Mucosa of gallbladder (tissue), 1 donor: ENCODE data around the gene FKBP10. TPM values are rescaled to one million over a fixed set of nuclear protein-coding genes. Genes with fewer than 3 reads are reported as not detected.
"Not testable (repeated sequence)": the region's sequence is repeated elsewhere in the genome, so short reads cannot be mapped to it uniquely, and the experiment has no call there.

Source experiments
- DNase-seq: peaks from one replicate; pipeline ENCODE4 v3.0.0-alpha.2; 2020; ENCODE audit warnings: low spot score
- total RNA-seq: library from RNA; stranded (reverse); gene quantifications from one replicate; pipeline ENCODE4 v1.2.1, GENCODE V29; 2021
- donor health status: DM: no; HTN: no; CAD: no.

Gene FKBP10
- total RNA-seq, 1 donor from 2014 or later: 59.2 TPM

- DNase-seq: no peak
Observed at GRCh38 chr17:41810659-41811548, 1.9 kb upstream of the FKBP10 start.

DNA sequence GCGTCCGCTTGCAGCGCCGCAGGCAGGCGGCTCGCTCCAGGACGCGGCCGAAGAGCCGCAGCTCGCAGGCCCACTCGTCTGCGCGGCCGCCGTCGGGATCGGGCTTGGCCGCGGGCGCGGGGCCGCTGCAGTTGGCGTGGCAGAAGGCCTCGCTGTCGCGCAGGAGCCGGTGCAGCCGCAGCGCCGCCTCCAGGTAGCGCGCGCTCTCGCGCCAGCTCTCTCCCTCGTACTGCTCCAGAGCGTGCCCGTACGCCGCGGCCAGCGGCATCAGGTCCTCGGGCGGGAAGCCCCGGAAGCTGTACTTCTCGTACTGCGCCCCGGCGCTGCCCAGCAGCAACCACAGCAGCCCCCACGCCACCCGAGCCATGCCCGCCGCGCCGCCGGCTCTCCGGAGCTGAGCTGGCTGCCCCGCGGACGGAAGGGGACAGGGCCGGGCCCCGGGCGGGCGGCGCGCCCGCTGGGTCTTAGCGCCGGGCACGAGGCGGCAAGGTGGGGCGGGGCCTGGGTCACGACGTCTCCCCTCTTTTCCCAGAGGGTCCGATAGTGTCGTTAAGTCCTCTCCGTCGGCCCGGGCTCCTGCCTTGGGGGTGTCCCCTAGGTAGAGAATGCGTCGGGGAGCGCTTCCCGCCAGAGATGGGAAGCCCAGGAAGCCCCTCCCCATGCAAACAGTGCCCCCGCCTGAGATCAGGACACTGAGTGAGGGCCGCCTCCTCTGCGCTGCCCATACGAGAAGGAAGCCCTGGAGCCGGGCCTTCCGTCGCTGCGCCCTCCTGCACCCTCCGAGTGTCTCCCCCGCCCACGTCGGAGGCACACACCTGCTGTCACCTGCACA is 1.0 kb upstream of the FKBP10 start, which contains the start of gene P3H4:
P3H4 (minus strand) TSS at position 401 of the 832 bp plus-strand sequence; CDS start at position 367, 34 bp downstream.
- peak; percentile 77 for DNase-seq

GRCh38 chr17:41813152-41813680 is 412 bp downstream of the FKBP10 start:
- DNase-seq: no peak

DNA sequence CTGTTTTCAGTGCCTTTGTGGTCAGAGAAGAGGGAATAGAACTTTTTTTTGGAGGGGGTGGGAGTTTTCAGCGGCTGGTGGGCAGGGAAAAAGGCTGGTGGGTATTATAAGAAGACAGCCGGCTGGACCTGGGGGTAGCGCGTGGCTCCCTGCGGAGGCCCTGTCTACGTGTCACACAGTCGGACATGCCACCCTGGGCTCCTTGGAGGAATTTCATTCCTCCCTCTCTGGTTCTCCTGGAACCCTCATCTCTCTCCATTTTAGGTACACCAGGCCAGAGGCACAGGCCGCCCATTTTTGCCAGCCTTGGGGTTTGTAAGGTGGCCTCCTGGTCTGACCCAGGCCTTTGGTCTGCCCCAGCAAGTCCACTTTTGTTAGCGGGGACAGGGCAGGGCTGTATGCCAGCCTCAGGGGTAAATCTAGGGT is 908 bp downstream of the FKBP10 start:
- DNase-seq: no peak

GRCh38 chr17:41814195-41814594 is 1.4 kb downstream of the FKBP10 start:
- no peak for DNase-seq

GRCh38 chr17:41816637-41817320 is 4.0 kb downstream of the FKBP10 start:
- DNase-seq: no peak

DNA sequence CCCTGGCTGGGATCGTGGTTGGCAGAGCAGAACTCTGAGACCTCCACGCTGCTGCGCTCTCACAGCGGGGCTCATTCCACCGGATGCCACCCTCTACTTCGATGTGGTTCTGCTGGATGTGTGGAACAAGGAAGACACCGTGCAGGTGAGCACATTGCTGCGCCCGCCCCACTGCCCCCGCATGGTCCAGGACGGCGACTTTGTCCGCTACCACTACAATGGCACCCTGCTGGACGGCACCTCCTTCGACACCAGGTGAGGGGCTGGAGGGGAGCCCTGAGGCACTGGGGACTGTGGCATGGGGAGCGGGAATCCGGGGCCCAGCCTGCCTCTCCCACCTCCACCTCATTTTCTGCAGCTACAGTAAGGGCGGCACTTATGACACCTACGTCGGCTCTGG is 5.2 kb downstream of the FKBP10 start:
- DNase-seq: no peak

- no peak for DNase-seq
Observed at GRCh38 chr17:41821776-41822175, 9.0 kb downstream of the FKBP10 start.

DNA sequence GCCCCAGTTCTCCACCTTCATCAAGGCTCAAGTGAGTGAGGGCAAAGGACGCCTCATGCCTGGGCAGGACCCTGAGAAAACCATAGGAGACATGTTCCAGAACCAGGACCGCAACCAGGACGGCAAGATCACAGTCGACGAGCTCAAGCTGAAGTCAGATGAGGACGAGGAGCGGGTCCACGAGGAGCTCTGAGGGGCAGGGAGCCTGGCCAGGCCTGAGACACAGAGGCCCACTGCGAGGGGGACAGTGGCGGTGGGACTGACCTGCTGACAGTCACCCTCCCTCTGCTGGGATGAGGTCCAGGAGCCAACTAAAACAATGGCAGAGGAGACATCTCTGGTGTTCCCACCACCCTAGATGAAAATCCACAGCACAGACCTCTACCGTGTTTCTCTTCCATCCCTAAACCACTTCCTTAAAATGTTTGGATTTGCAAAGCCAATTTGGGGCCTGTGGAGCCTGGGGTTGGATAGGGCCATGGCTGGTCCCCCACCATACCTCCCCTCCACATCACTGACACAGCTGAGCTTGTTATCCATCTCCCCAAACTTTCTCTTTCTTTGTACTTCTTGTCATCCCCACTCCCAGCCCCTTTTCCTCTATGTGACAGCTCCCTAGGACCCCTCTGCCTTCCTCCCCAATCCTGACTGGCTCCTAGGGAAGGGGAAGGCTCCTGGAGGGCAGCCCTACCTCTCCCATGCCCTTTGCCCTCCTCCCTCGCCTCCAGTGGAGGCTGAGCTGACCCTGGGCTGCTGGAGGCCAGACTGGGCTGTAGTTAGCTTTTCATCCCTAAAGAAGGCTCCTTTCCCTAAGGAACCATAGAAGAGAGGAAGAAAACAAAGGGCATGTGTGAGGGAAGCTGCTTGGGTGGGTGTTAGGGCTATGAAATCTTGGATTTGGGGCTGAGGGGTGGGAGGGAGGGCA is 9.7 kb downstream of the FKBP10 start:
- no peak for DNase-seq

DNA sequence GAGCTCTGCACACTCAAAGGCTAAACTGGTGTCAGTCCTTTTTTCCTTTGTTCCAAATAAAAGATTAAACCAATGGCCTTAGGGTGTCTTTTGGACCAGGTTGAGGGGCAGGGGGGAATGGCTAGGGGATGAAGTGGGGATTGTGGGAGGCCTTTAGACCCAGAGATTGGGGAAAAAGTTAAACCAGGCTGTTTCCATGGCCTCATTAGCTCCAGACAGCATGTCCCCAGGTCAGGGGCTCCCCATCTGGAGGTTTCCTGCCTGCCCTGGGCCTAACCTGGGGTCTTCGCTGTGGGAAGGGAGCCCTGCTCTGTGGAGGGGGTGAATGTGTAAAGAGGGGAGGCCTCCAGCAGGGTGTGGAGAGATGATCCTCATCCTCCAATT is 10.3 kb downstream of the FKBP10 start:
- no peak for DNase-seq

DNA sequence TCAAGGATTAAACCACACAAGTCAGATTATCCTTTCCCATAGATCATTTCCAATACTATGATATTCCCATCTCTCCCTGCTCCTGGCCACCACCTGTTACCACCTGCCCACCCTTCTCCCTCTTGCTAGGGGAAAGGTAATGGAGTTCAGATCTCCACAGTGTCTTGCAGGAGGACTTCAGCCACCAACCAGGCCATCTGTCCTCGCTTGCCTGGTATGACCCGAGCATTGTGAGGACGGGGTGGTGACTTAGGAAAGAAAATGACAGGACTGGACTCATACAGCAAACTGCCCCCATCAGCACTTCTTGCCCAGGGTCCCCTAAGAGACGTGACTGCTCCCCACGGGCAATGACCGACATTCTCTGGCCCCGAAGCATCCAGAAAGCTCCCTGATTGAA is 10.8 kb downstream of the FKBP10 start:
- no peak for DNase-seq

DNA sequence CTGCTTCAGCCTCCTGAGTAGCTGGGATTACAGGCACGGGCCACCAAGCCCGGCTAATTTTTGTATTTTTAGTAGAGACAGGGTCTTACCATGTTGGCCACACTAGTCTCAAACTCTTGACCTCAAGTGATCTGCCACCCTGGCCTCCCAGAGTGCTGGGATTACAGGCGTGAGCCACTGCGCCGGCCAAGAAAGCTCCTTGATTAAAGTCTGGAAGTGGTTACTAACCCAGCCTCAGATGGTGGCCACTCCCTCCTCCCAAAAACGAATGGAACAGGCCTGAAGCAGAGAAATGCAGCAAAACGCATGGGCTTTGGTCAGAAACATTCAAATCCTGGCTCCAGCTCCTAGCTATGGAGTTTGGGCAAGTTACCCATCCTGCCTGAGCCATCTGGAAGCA is 11.3 kb downstream of the FKBP10 start:
- DNase-seq: no peak

GRCh38 chr17:41825175-41825845 is 12.5 kb downstream of the FKBP10 start:
- no peak for DNase-seq

GRCh38 chr17:41829961-41830360 is 17.2 kb downstream of the FKBP10 start:
- not testable (repeated sequence) for DNase-seq

GRCh38 chr17:41835214-41835799 is 22.5 kb downstream of the FKBP10 start:
- DNase-seq: no peak

DNA sequence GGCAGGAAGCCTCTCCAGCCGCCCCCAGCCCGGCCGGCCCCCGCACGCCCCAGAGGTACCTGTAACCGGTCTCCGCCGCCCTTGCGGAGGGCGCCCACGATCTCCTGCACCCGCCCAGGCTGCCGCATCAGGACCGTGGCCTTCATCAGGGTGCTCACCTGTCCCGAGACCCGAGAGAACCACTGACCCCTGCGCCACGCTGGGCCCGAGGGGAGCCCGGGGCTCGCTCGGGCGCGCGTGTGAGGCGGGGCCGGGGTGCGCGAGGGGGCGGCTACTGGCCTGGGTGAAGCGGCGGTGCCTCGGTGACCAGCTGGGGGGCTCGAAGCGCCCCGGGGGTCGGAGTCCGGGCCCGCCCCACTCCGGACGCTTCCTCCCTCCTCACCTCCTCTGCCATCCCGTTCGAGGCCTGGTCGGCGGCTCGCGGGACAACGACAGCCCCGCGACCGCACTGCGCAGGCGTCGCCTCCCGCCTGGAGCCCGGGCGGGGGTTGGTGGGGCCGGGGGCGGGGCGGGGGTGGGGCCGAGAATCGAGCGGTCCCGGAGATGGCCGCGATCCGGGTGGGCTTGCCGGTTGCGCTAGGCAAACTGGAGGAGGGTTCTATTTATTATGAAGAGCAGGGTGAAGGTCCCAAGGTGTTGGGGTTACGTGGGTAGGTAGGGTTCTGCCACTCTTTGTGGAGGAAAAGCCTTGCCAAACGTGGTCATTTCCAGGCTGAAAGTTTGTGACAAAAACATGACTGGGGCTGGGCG is 23.2 kb downstream of the FKBP10 start, which contains the start of gene NT5C3B:
NT5C3B (minus strand) TSS at position 433 of the 750 bp plus-strand sequence; CDS start at position 394, 39 bp downstream.
- peak; percentile 40 for DNase-seq

GRCh38 chr17:41836550-41837196 is 23.9 kb downstream of the FKBP10 start:
- DNase-seq: no peak
